SU-DHL-6 (cell line): Measurements from ENCODE around the gene ZNF689.
"Not testable (repeated sequence)": the region's sequence is repeated elsewhere in the genome, so short reads cannot be mapped to it uniquely, and the experiment has no call there.

Source experiments
- H2AFZ ChIP-seq: fragments of 200-600 bp; sonication (generic); 2 replicates; pipeline ENCODE4 v1.6.1; 2014; ENCODE audit warnings: low read depth, mild to moderate bottlenecking, moderate library complexity, mixed read lengths, antibody characterized with exemption, low read length; ENCODE audit not compliant: severe bottlenecking
- H3F3A ChIP-seq: fragments of 200-600 bp; shearing (Covaris generic); 2 replicates; pipeline ENCODE4 v1.6.0; 2016; ENCODE audit warnings: antibody characterized with exemption, mild to moderate bottlenecking; ENCODE audit not compliant: insufficient read depth
- H3K27ac ChIP-seq: fragments of 200-600 bp; sonication (generic); 2 replicates; pipeline ENCODE4 v1.5.1; 2016; ENCODE audit warnings: low read depth, mild to moderate bottlenecking, low read length, moderate library complexity, mixed read lengths
- H3K27me3 ChIP-seq: fragments of 200-600 bp; sonication (generic), shearing (Covaris generic); 2 replicates; pipeline ENCODE4 v1.6.0; 2014; ENCODE audit warnings: mild to moderate bottlenecking, low read length
- H3K36me3 ChIP-seq: fragments of 200-600 bp; sonication (generic); 2 replicates; pipeline ENCODE4 v1.6.1; 2014; ENCODE audit warnings: mild to moderate bottlenecking, low read length, mixed read lengths
- H3K4me2 ChIP-seq: fragments of 300-600, 200-600 bp; shearing (Covaris generic), sonication (generic); 2 replicates; pipeline ENCODE4 v1.6.0; 2014; ENCODE audit warnings: low read length, low read depth, mild to moderate bottlenecking; ENCODE audit not compliant: poor library complexity, severe bottlenecking
- H3K4me3 ChIP-seq: fragments of 200-600 bp; sonication (generic); 2 replicates; pipeline ENCODE4 v1.5.1; 2014; ENCODE audit warnings: antibody characterized with exemption, low read length, mild to moderate bottlenecking, mixed read lengths; ENCODE audit not compliant: insufficient read depth, poor library complexity, severe bottlenecking
- H3K79me2 ChIP-seq: fragments of 200-600 bp; sonication (generic); 2 replicates; pipeline ENCODE4 v1.6.1; 2014; ENCODE audit warnings: mild to moderate bottlenecking, low read length, moderate library complexity; ENCODE audit not compliant: insufficient read depth
- H3K9ac ChIP-seq: fragments of 200-600 bp; sonication (generic); 2 replicates; pipeline ENCODE4 v1.7.0; 2014; ENCODE audit warnings: mild to moderate bottlenecking, low read length
- H3K9me2 ChIP-seq: fragments of 200-600 bp; sonication (generic); replicated peaks from 2 replicates; pipeline ENCODE4 v1.6.1; 2014; ENCODE audit warnings: low read length; ENCODE audit not compliant: insufficient read depth
- H3K9me3 ChIP-seq: fragments of 200-600 bp; sonication (generic); 2 replicates; pipeline ENCODE4 v1.6.1; 2014; ENCODE audit warnings: low read length, mixed read lengths; ENCODE audit not compliant: insufficient read depth
- H4K20me1 ChIP-seq: fragments of 200-600 bp; sonication (generic); 2 replicates; pipeline ENCODE4 v1.6.1; 2014; ENCODE audit warnings: low read depth, mild to moderate bottlenecking, antibody characterized with exemption, low read length, moderate library complexity, mixed read lengths
- EZH2phosphoT487 ChIP-seq: fragments of 200-600 bp; sonication (generic), shearing (Covaris generic); conservative IDR thresholded peaks from 2 replicates; pipeline ENCODE4 v1.6.1; 2018; ENCODE audit warnings: mild to moderate bottlenecking, antibody characterized with exemption, low read length, moderate library complexity, mixed read lengths
- TF ChIP-seq, protein P1 (sequence below): fragments of 200-600 bp; sonication (generic); IDR thresholded peaks from one replicate; pipeline ENCODE4 v1.5.1; 2017; ENCODE audit warnings: antibody characterized with exemption, mild to moderate bottlenecking, low read length, moderate library complexity; ENCODE audit not compliant: insufficient read depth, poor library complexity, severe bottlenecking

ZNF689 gene

DNA sequence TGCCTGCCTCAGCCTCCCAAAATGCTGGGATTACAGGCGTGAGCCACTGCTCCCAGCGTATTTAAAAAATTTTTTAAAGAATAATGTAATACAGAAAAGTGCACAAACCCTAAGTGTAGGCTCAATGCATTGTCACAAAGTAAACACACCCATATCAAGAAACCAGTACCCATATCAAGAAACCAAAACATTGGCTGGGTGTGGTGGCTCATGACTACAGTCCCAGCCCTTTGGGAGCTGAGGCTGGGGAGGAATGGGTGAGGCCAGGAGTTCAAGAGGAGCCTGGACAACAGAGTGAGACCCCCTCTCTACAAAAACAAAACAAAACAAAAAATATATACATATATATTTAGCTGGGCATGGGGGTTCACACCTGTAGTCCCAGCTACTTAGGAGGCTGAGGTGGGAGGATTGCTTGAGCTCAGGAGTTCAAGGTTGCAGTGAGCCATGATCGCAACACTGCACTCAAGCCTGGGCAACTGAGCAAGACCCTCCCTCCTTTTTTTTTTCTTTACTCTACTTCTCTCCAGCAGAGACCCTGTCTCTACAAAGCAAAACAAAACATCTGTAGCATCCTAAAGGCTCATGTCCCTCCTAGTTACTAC lies 31.3 kb upstream of the ZNF689 start:
- TF ChIP-seq, protein P1, sequence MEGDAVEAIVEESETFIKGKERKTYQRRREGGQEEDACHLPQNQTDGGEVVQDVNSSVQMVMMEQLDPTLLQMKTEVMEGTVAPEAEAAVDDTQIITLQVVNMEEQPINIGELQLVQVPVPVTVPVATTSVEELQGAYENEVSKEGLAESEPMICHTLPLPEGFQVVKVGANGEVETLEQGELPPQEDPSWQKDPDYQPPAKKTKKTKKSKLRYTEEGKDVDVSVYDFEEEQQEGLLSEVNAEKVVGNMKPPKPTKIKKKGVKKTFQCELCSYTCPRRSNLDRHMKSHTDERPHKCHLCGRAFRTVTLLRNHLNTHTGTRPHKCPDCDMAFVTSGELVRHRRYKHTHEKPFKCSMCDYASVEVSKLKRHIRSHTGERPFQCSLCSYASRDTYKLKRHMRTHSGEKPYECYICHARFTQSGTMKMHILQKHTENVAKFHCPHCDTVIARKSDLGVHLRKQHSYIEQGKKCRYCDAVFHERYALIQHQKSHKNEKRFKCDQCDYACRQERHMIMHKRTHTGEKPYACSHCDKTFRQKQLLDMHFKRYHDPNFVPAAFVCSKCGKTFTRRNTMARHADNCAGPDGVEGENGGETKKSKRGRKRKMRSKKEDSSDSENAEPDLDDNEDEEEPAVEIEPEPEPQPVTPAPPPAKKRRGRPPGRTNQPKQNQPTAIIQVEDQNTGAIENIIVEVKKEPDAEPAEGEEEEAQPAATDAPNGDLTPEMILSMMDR = no peak
- no peak for TF ChIP-seq EZH2phosphoT487
- Histone ChIP-seq H3K79me2 (no peaks in the 10 kb centered on the region), H3K9ac (no peak overlapping the region), H3K36me3 (no peaks in the 10 kb centered on the region), H4K20me1 (no peaks in the 10 kb centered on the region), H3K4me3 (no peak overlapping the region), H3K9me3 (no peaks in the 10 kb centered on the region), H3F3A (no peaks in the 10 kb centered on the region), H2AFZ (no peak overlapping the region), H3K4me2 (no peak overlapping the region), H3K27me3 (no peaks in the 10 kb centered on the region), H3K27ac (no peak overlapping the region), H3K9me2 (no peaks in the 10 kb centered on the region)

DNA sequence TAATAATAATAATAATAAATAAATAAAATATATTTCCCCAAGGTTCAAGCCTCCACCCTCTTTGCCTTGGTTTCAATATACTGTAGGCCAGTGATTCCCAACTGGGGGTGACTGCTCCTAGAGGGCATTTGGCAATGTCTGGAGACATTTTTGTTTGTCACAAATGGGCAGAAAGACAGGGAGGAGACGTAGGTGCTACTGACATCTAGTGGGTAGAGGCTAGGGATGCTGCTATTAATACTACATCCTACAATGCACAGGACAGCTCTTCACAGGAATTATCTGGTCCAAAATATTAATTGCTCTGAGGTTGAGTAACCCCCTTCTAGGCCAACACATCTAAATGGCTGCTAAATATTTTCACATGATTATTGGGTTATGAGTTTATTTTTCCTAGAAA lies 27.8 kb upstream of the ZNF689 start:
- H2AFZ ChIP-seq = no peak overlapping the region
- no peaks in the 10 kb centered on the region for H3K9me3 ChIP-seq
- H3K4me2 ChIP-seq = no peak overlapping the region
- no peaks in the 10 kb centered on the region for H4K20me1 ChIP-seq
- no peaks in the 10 kb centered on the region for H3K36me3 ChIP-seq
- no peak overlapping the region for H3K9ac ChIP-seq
- H3K4me3 ChIP-seq = no peak overlapping the region
- no peaks in the 10 kb centered on the region for H3K27me3 ChIP-seq
- no peak overlapping the region for H3K27ac ChIP-seq
- H3K79me2 ChIP-seq = no peaks in the 10 kb centered on the region
- no peaks in the 10 kb centered on the region for H3K9me2 ChIP-seq
- H3F3A ChIP-seq = peaks cover 8% of the 10 kb centered on the region; the same call in 1 of the 2 replicates
- TF ChIP-seq EZH2phosphoT487 = no peak
- TF ChIP-seq, protein P1 = peak; percentile 34

DNA sequence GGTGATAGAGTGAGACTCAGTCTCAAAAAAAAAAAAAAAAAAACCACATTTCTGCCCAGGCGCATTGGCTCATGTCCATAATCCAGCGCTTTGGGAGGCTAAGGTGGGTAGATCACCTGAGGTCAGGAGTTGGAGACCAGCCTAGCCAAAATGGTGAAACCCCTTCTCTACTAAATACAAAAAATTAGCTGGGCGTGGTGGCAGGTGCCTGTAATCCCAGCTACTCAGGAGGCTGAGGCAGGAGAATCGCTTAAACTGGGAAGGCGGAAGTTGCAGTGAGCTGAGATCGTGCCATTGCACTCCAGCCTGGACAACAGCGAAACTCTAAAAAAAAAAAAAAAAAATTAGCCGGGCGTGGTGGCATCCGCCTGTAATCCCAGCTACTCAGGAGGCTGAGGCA lies 26.9 kb upstream of the ZNF689 start:
- not testable (repeated sequence) for H3K27me3 ChIP-seq, H3K27ac ChIP-seq, H3K9me3 ChIP-seq, H4K20me1 ChIP-seq, H3K36me3 ChIP-seq, H3K79me2 ChIP-seq, H2AFZ ChIP-seq, H3K4me3 ChIP-seq, H3K9me2 ChIP-seq, H3K4me2 ChIP-seq, H3K9ac ChIP-seq
- H3F3A ChIP-seq = peaks cover 12% of the 10 kb centered on the region; the same call in 1 of the 2 replicates

DNA sequence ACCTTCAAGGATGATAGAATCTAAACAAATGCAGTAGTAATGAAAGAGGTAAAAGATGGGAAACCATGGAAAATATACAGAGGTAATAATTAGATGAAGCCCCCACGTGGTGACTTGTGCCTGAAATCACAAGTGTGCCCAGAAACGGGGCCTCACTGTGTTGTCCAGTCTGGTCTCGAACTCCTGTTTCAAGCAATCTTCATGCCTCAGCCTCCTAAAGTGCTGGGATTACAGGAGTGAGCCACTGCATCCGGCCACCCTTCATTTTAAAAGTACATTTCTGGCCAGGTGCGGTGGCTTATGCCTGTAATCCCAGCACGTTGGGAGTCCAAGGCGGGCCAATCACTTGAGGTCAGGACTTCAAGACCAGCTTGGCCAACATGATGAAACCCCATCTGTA lies 26.4 kb upstream of the ZNF689 start:
- H2AFZ ChIP-seq = no peak overlapping the region
- no peaks in the 10 kb centered on the region for H3K79me2 ChIP-seq
- H3K4me3 ChIP-seq = no peak overlapping the region
- H4K20me1 ChIP-seq = no peaks in the 10 kb centered on the region
- H3K9ac ChIP-seq = no peak overlapping the region
- peaks cover 13% of the 10 kb centered on the region; the same call in 1 of the 2 replicates for H3F3A ChIP-seq
- no peaks in the 10 kb centered on the region for H3K36me3 ChIP-seq
- H3K9me2 ChIP-seq = no peaks in the 10 kb centered on the region
- no peaks in the 10 kb centered on the region for H3K9me3 ChIP-seq
- H3K4me2 ChIP-seq = no peak overlapping the region
- H3K27me3 ChIP-seq = no peaks in the 10 kb centered on the region
- TF ChIP-seq, protein P1 = no peak
- no peak for TF ChIP-seq EZH2phosphoT487
- H3K27ac ChIP-seq = no peak overlapping the region
